ENCODE results near the gene FGFBP3. TPM values are rescaled to one million over a fixed set of nuclear protein-coding genes. Genes with fewer than 3 reads are reported as not detected.
A peak's percentile ranks its signal among the peaks of the same experiment; 100 is the strongest.

FGFBP3 gene
- polyA plus RNA-seq, 2 of the 4 experiments (the other 2 are of a cell fraction) = 0.70 to 2.7 TPM

- Histone ChIP-seq H3K4me3 (no peak overlapping the region), H3K4me2 (peak overlapping the region; percentile 60), H3K9me3 (no peaks in the 10 kb centered on the region), H3K27ac (peak overlapping the region; percentile 31 to 61; a peak in 4 of 6 replicates), H3K4me1 (peaks cover 18% of the 10 kb centered on the region)
- ATAC-seq (peak; percentile 93 to 97), DNase-seq (ENCODE audit: low read depth in 1 of 2, low spot score in 1 of 2) (peak; percentile 45 to 80), FAIRE-seq (peak; percentile 46)
- ChIA-PET POLR2A (no interaction called here), CTCF (interaction anchor here (0.9 to 1.6 kb wide), 2 partner anchors 11 to 20 kb away, joined by 3 read pairs; no protein-coding TSS in a partner anchor)
- no peak for TF ChIP-seq EHMT2 (IDR thresholded peaks at IDR 0.05; ENCODE audit: low read depth)
- peak; percentile 73 to 92 for TF ChIP-seq CEBPB (IDR thresholded peaks at IDR 0.05)
- no peak for TF ChIP-seq POLR2A (IDR thresholded peaks at IDR 0.05; ENCODE audit: low read length)
- no peak for TF ChIP-seq ELK1 (IDR thresholded peaks at IDR 0.05; ENCODE audit: low read depth, low read length)
- peak; percentile 54; the same call in 1 of the 2 replicates for TF ChIP-seq GATA3 (IDR thresholded peaks at IDR 0.05; ENCODE audit: borderline replicate concordance)
- no peak for TF ChIP-seq ZFP36 (IDR thresholded peaks at IDR 0.05; ENCODE audit: borderline replicate concordance, partially characterized antibody)
- TF ChIP-seq HOXB13 (CRISPR knock-in tag; IDR thresholded peaks at IDR 0.05; ENCODE audit: low read depth) = no peak
- peak; percentile 97 for TF ChIP-seq FOSL2 (IDR thresholded peaks at IDR 0.05)
- TF ChIP-seq FOSL2 (CRISPR knock-in tag; IDR thresholded peaks at IDR 0.05) = peak; percentile 99
- no peak for TF ChIP-seq ZNF302 (CRISPR knock-in tag; IDR thresholded peaks at IDR 0.05)
- no peak for TF ChIP-seq MAFK (IDR thresholded peaks at IDR 0.05; ENCODE audit: partially characterized antibody)
- TF ChIP-seq JUNB (IDR thresholded peaks at IDR 0.05) = peak; percentile 89
- TF ChIP-seq JUN (IDR thresholded peaks at IDR 0.05) = peak in 1 of 2 experiments; percentile 35; a peak in 1 of 5 replicates
- TF ChIP-seq MAX (IDR thresholded peaks at IDR 0.05) = peak; percentile 52; the same call in 1 of the 2 replicates
- WGBS (ENCODE audit: missing lambda C conversion rate) = 3% methylated on average over 2 of the region's 2 CpGs
These were observed 7.3 kb downstream of the FGFBP3 start for GRCh38 chr10:91901784-91902677.

- TF ChIP-seq BHLHE40 (IDR thresholded peaks at IDR 0.05; ENCODE audit: low read depth, low read length) (no peak), EP300 (IDR thresholded peaks at IDR 0.05) (no peak), HOXA7 (CRISPR knock-in tag; IDR thresholded peaks at IDR 0.05) (no peak), HES2 (IDR thresholded peaks at IDR 0.05) (no peak), POLR2AphosphoS2 (conservative IDR thresholded peaks at IDR 0.05; ENCODE audit: low read length) (no peak), MAX (IDR thresholded peaks at IDR 0.05) (no peak), ESRRA (IDR thresholded peaks at IDR 0.05; ENCODE audit: borderline replicate concordance, low read length) (no peak), FOSL2 (IDR thresholded peaks at IDR 0.05) (no peak), FOSL2 (CRISPR knock-in tag; IDR thresholded peaks at IDR 0.05) (no peak), BCL3 (IDR thresholded peaks at IDR 0.05) (no peak), RNF2 (IDR thresholded peaks at IDR 0.05; ENCODE audit: borderline replicate concordance, low read depth) (no peak), ZFP36 (IDR thresholded peaks at IDR 0.05; ENCODE audit: borderline replicate concordance, partially characterized antibody) (no peak), MAZ (IDR thresholded peaks at IDR 0.05; ENCODE audit: borderline replicate concordance, low read depth, low read length) (no peak), CHD2 (IDR thresholded peaks at IDR 0.05; ENCODE audit: low read length, partially characterized antibody) (no peak), ELK1 (IDR thresholded peaks at IDR 0.05; ENCODE audit: low read depth, low read length) (no peak), CTCF (IDR thresholded peaks at IDR 0.05) (no peak), GATA3 (IDR thresholded peaks at IDR 0.05; ENCODE audit: borderline replicate concordance) (no peak), SREBF2 (IDR thresholded peaks at IDR 0.05) (no peak), E2F6 (IDR thresholded peaks at IDR 0.05; ENCODE audit: borderline replicate concordance, low read depth) (no peak), SMC3 (IDR thresholded peaks at IDR 0.05) (no peak)
- no peaks in the 10 kb centered on the region for H3K9me3 ChIP-seq
- ChIA-PET POLR2A (no interaction called here), CTCF (interaction anchor here (0.6 to 5.2 kb wide), 2 partner anchors 11 to 150 kb away, joined by 3 to 23 read pairs; partner anchors contain the start of gene FGFBP3)
- DNase-seq (ENCODE audit: low read depth in 1 of 2, low spot score in 1 of 2) (no peak), FAIRE-seq (no peak), ATAC-seq (no peak)
- no peak overlapping the region for H3K4me3 ChIP-seq
- peaks cover 14% of the 10 kb centered on the region for H3K4me1 ChIP-seq
- 55% methylated on average over 8 of the region's 8 CpGs for WGBS (ENCODE audit: missing lambda C conversion rate)
- H3K4me2 ChIP-seq = no peak overlapping the region
- H3K27ac ChIP-seq = no peak overlapping the region
These were observed 11.9 kb downstream of the FGFBP3 start for GRCh38 chr10:91897421-91897820.

Measured in A549 (cell line).